Skeletal muscle cell (primary cell): ENCODE data around the gene CTSF.
"Not testable (repeated sequence)": the region's sequence is repeated elsewhere in the genome, so short reads cannot be mapped to it uniquely, and the experiment has no call there.

ENCODE experiments used
- DNase-seq: peaks from one replicate; pipeline ENCODE4 v3.0.0-alpha.2; 2010; ENCODE audit warnings: low read depth
- H3K4me3 ChIP-seq: 2 replicates; pipeline ENCODE4 v1.5.1; 2011; ENCODE audit warnings: low read depth, mild to moderate bottlenecking, control low read depth, low read length, moderate library complexity

The CTSF gene

DNA sequence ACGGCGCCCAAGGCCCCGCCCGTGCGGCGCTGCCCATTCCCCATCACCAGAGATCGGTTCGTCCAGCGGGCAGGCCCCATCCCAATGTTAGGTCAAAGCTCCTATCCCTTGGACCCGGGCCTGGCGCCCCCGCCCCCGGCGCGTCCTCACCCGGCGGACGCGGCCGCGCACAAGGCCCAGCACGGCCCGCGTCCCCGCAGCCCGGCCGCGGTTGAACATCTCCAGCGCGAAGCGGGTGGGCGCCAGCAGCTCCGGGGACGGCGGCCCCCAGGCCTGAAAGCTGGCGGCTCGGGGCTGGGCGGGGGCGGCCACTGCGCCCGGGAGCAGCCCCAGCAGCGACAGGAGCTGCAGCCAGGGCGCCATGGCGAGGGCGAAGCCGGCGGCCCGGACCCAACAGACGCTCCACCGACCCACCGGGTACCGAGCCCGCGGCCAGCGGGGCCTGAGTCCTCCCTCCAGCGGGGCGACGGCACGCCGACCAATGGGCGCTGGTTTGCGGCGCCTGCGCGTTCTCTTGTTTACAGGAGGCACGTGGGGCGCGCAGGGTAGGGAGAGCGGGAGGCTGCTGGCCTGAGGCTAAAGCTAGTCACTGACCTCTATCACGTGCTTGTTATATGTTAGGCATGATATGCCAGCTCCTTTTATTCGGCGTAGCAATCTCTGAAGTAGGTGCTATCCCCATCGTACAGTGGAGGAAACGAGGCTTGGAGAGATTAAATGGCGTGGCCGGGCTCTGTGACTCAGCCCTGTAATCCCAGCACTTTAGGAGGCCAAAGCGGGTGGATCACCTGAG, at the start of gene CTSF:
TSS of gene CTSF (minus strand) at position 483 of the 793 bp plus-strand sequence. CDS start at position 363, 120 bp downstream.
- peak within 1 kb of the TSS; percentile 52 for H3K4me3 ChIP-seq
- no peak for DNase-seq

- DNase-seq = no peak
- H3K4me3 ChIP-seq = peak overlapping the region; percentile 94
Observed at GRCh38 chr11:66617155-66617834, 48.9 kb upstream of the CTSF start.

DNA sequence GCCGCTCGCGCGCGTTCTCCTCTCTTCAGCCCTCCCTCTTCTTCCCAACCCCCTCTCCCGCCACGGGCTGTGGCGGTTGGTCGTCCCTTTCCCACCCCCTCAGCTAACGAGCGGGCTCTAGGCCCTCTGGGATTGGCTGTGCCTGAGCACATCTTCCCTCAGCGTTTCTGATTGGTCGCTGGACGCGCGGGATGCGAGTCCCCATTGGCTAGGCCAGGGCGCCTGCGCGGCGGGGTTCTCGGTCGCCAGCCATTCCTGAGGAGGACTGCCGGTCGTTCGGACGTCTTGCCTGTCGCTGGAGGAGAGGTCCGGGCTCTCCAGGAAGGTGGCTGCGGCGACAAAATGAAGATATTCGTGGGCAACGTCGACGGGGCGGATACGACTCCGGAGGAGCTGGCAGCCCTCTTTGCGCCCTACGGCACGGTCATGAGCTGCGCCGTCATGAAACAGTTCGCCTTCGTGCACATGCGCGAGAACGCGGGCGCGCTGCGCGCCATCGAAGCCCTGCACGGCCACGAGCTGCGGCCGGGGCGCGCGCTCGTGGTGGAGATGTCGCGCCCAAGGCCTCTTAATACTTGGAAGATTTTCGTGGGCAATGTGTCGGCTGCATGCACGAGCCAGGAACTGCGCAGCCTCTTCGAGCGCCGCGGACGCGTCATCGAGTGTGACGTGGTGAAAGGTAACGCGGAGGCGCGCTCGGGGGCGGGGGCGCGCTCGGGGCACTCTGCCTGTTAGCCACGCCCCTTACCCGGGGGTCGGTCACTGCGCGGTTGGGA, 48.2 kb upstream of the CTSF start, which contains the start of gene RBM14:
TSS of gene RBM14 (plus strand) at position 252 of the 776 bp plus-strand sequence. CDS start at position 343, 91 bp downstream.
- peak within 1 kb of the TSS; percentile 94 for H3K4me3 ChIP-seq
- DNase-seq = peak; percentile 97

GRCh38 chr11:66614073-66614472, 45.7 kb upstream of the CTSF start:
- no peak for DNase-seq
- no peak overlapping the region for H3K4me3 ChIP-seq

- DNase-seq = no peak
- no peak overlapping the region for H3K4me3 ChIP-seq
Observed at GRCh38 chr11:66612458-66612857, 44.1 kb upstream of the CTSF start.

DNA sequence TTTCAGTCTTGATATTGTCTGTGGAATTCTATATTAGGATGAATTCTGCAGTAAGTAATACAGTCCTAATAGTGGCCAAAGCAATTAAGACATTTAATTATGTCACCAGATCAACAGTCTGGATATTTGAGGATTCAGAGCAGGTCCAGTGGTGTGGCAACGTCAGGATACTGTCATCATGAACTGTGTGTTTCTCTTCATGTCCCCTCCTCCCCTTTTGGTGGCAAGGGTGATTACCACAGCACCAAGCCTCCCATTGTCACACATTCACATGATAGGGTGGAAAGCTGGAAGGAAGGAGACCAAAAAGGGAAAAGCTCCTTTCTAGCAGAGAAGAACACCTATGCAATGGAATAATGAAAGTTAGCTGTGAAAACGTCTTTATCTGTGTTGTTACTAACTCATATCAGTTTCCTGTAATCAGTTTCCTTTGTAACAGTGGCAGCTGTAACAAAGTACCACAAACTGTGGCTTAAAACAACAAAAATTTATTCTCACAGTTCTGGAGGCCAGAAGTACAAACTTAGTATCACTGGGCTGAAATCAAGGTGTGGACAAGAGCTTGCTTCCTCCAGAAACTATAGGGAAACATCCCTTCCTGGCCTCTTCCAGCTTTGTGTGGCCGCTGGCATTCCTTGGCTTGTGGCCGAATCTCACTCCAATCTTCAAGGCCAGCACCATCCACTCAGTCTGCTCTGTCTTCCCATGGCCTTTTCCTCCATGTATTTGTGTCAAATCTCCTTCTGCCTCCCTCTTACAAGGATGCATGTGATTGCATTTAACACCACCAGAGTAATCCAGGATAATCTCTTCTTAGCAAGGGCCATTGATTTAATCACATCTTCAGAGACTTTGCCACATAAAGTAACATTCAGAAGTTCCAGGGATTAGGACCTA, 41.6 kb upstream of the CTSF start:
- no peak overlapping the region for H3K4me3 ChIP-seq
- no peak for DNase-seq

DNA sequence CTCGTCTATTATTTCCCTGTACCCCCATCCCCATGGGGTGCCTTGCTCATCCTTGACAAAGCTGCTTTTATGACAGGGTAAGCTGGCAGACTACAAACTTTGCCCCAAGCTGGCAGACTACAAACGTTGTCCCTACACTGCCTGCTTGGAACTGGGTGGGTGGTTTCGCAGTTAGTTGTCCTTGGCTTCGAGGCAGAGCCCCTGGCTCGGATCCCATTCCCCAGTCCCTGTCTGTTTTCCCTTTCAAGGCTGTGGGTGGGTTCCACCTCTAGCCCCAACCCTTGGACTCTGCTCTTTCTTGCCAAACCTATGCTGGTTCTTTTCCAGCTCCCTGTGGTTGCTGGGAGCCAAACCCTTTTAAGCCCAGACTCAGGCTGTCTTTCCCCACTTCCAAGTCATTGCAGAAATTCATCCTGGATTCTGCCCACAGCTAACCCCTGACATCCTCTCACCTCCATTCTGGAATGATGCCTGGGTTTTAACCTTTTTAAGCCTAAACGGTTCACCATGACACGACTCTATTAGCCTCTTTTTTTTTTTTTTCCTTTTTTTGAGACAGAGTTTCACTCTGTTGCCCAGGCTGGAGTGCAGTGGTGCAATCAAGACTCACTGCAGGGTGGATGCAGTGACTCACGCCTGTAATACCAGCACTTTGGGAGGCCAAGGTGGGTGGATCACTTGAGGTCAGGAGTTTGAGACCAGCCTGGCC, 38.9 kb upstream of the CTSF start:
- H3K4me3 ChIP-seq = no peak overlapping the region
- DNase-seq = peak; percentile 72

- not testable (repeated sequence) for DNase-seq, H3K4me3 ChIP-seq
Observed at GRCh38 chr11:66606608-66607007, 38.2 kb upstream of the CTSF start.

- DNase-seq = no peak
- H3K4me3 ChIP-seq = no peak overlapping the region
Observed at GRCh38 chr11:66604155-66604554, 35.7 kb upstream of the CTSF start.

DNA sequence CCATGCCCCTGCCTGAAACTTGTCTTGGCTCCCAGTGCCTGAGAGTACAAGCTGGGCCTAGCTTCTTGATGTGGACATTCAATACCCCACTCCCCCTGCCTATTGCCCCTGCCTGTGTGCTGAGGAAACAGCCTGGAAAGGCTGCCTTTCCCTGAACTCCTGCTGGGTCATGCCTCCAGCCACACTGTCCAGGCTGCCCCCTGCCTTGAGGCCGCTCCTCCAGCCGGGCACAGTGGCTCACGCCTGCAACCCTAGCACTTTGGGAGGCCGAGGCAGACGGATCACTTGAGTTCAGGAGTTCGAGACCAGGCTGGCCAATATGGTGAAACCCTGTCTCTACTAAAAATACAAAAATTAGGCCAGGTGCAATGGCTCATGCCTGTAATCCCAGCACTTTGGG, 34.7 kb upstream of the CTSF start:
- DNase-seq = no peak

GRCh38 chr11:66600631-66601233, 32.3 kb upstream of the CTSF start:
- DNase-seq = no peak

More for the DNA sequence above, 34.7 kb upstream of the CTSF start:
- no peak overlapping the region for H3K4me3 ChIP-seq

DNA sequence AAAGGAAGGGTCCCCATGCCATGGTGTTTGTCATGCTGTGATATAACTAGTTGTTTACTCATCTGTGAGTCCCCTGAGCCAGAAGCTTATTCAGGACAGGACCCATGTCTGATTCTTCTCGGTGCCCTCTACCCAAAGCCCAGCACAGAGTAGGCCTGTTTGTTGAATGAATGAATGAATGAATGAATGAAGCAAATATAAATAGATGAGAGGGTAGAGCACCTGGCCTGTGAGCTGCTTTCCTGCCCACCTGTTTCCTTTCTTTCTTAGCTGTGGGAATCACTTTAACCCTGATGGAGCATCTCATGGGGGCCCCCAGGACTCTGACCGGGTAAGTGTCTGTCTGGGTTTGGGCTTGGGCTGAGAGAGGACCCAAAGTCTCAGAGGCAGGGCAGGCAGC, 31.8 kb upstream of the CTSF start:
- H3K4me3 ChIP-seq = no peak overlapping the region
- no peak for DNase-seq

More at GRCh38 chr11:66600631-66601233, 32.3 kb upstream of the CTSF start:
- no peak overlapping the region for H3K4me3 ChIP-seq

GRCh38 chr11:66598993-66599392, 30.6 kb upstream of the CTSF start:
- DNase-seq = no peak
- no peak overlapping the region for H3K4me3 ChIP-seq

DNA sequence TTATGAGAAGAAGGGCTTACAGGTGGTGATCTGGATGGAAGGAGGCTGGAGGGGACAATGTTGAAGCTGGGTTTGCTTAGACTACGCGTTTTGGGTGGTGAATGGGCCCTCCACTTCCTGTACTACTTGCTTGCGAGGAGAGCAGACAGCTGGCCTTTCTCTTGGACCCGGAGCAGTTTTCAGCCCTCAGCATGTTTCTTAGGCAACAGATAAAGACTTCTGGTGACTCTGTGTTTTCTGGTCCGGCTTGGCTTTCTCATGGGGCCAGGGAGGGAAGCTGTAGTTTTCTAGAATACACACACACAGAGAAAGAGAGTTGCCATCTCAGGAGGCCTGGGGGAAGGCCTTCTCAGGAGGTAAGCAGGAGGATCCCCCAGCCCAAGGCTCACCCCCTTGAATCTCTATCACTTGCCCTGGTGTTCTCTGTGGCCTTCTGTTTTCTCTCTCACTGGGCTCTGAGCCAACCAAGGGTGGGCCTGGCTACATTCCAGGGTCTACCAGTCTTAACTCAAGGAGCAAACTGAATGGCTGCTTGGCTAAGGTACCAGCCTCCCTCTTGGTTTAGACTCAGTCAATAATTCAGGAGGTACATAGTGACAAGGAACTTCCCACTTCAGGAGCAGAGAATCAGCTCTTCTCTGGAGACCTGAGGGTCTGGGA, 27.0 kb upstream of the CTSF start:
- H3K4me3 ChIP-seq = no peak overlapping the region
- DNase-seq = no peak

DNA sequence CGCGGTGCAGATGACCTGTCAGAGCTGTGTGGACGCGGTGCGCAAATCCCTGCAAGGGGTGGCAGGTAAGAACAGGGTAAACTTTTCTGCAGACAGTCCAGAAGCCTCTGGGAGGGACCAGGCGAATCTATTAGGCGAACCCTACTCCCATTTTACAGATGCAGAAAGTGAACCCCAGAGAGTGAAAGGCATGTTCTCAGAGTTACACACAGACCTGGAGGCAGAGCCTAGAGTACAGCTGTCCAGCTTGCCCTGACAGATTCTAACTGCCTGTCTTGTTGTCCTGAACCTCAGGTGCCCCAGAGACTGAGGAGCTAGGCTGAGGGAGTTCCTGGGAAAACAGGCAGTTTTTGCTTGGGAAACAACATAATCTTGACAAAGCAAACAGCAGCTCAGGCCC, 25.2 kb upstream of the CTSF start:
- peak overlapping the region; percentile 83 for H3K4me3 ChIP-seq
- no peak for DNase-seq

DNA sequence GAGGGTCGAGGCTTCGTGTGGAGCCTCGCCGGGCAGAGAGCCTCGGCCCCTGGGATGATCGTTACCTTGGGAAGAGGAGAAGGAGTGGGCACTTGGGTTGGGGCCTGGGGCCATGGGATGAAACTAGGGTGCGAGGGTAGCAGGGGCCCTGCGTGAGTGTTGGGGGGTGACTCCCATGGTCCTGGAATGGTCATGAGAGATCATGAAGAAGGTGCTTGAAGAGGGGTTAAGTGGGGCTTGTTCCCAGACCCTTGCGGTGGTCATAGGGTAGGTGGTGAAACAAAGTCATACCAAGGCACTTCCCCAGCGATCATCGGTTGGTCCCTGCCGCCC, 24.9 kb upstream of the CTSF start:
- peak overlapping the region; percentile 83 for H3K4me3 ChIP-seq
- no peak for DNase-seq

GRCh38 chr11:66592457-66593302, 24.3 kb upstream of the CTSF start, which contains the start of the genes CCDC87 and CCS:
Gene CCDC87 (minus strand): TSS chr11:66593063. CDS start chr11:66593015, 48 bp downstream.
Gene CCS (plus strand): TSS chr11:66593185. CDS start chr11:66593262, 77 bp downstream.
- peak; percentile 80 for DNase-seq
- H3K4me3 ChIP-seq = peak within 1 kb of the TSS; percentile 83
